ENCODE measurements around the gene NEK5.
"Not testable (repeated sequence)": the region's sequence is repeated elsewhere in the genome, so short reads cannot be mapped to it uniquely, and the experiment has no call there.

The NEK5 gene

DNA sequence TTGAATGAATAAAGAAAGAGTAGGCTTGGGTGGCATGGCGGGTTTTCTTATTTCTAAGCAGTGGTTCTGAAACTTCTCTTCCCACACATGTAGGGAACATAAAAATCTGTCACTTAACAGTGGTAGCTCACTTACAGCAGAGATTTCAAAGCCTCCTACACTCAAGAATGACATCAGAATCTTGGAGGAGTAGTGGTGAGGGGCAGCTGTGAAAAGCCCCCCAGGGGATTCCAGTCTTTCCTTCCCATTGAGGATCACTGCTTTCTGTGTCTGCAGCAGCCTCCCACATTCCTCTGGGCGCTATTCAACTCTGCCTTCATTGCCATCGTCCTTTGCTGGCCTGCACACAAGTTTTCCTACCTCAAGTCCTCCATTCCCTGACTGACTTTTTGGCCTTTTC is 8.6 kb upstream of the NEK5 start:
- DNase-seq, result no peak

DNA sequence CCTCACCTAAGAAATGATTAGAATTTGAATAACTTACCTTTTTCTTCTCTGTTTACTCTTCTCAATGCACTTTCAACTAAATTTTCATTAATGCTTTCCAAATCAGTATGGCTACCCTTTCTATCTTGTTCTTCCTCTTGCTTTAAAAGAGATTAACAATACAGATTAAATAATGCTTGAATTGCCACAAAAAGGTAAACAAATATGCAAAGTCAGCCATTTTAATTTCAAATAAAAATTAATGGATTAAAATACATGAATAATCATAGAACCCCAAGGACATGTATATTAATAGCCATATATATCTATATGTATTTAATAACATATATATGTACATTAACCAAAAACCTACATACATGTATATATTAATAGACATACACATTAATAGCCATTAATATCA is 7.9 kb upstream of the NEK5 start:
- no peak for DNase-seq

DNA sequence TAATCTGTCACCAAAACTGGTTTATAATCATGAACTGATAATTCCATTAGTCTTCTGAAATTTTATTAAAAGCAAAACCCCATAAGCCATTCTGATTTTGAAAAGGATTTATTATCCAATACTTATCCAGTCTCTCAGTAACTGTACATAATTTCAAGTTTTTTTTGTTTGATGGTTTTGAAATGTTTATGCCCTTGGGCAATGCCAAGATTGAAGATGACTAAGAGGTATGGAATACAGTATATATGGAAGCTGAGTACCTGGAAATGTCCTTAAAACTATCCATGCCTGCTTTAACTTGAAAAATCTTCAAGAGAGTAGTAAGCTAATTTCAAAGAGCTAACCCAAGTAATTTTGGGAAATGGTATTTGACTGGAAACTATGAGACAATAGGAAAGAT is 1.8 kb upstream of the NEK5 start:
- no peak for DNase-seq

DNA sequence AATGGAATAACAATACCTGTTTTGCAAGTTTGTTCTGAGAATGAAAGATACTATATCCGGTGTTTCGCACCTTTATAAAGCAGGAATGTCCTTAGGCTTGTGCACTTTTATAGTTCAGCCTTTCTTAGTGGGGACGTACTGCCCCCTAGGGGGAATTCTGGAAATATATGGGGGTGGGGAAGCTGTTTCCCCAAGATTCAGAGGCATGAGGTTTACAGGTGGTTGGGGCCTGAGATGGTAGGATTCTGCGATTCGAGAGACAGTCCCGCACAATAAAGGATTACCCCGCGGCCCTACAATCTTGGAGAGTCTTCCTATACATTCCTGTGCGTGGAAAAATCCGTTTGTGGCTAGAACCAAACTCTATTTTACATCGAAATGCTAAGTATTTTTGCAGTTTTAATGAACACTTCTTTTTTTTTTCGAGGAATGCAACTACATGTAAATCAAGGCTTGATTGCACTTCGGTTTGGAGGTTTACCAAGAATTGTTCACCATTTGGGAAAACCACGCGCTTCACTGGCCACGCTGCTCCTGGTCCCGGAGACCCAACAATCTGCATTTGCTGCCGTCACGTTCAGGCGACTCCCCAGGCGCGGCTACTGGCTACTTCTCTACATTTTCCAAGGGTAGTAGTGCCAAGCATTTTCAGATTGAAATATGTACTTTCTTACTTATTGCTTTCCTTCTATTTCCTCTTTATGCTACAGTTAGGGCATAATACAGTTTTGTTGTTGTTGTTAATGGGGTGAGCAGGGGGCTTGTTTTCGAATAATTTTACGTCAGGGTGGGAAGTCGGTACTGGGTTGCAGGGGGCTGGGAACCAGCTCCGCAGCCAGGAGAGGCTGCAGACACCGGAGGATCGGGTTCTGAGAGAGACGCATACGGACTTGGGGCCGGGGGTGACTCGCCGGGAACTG is 830 bp downstream of the NEK5 start:
- DNase-seq, result peak; percentile 48

DNA sequence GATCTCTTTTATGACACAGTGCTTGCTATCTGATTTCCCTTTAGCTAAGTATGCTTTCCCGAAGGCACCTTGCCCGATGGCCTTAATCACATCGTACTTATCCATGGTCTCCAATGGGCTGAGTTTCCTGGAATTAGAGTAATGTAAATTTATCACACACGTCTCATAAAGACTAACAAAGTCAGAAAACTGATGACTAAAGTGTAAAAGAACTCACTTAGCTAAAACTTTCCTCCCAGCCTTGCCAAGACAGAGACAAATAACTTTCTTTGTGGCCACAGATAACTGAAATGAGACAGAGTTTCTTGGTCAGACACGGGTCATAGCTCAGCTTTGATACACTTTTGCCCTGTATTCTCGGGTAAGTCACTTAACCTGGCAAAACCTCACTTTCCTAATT is 1.5 kb downstream of the NEK5 start:
- no peak for DNase-seq

DNA sequence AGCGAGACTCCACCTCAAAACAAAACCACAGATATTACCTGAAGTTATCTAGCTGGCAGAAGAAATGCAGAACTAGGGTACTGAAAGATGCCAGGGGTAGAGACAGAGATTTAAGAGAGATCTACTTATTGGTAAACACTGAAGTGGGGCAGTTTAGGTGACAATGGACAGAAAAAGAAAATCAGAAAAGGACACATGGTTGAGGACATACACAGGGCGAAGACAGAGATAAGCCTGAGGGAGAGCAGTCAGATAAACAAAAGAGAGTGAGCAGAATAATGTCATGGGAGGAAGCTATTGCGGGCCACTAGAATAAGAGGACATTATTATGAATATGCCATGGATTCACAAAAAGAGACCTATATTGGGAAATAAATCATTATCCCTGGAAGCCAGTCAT is 3.3 kb downstream of the NEK5 start:
- no peak for DNase-seq

DNA sequence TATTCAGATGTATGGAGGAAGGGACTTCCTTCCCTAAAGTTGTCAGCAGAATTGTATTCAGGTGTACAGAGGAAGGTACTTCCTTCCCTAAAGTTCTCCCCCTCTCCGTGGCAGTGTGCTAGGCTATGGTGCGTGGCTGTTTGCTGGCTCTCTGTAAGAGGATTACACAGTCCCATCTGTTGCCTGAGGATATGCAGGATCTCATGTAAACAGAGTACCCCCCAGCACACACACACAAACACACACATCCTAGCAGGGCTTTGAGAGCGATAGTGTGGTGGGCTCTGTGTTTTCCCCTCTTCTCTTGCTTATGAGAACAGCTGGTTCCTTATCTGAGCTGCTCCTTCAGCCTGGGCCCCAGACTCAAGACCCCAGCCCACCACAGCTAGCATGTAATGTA is 10.3 kb downstream of the NEK5 start:
- no peak for DNase-seq

DNA sequence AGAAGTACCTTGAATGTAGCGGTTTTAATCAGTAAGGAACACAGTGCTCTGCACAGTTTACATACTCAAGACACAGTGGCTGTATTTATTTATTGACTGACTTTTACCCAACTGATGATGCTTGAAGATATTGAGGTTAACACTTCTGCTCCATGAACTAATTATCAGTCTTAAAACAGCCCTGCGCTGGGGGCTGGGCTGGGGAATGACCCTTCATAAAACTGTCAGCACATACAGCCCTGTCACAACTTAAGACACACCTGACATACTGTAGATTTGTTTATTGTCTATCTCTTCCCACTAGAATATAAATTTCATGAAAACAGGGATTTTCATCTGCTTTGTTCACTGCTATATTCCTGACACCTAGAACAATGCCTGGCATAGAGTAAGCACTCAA is 10.8 kb downstream of the NEK5 start:
- DNase-seq, result no peak

DNA sequence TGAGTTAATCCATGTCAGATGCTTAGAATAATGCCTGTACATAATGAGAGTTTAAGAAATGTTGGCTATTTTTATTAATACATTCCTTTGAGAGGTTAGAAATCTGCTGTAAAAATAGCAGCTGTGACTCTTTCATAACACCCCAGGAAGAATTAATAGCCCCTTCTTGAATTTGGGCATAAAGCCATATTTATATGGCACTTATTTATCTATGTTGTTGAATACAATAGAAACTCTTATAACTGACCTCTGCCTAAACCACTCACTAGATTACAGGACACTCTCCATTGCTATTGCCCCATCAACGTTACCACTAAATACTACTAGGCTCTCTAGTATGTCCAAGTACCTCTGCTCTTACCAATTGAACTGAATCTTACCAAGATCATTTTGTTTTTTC is 16.3 kb downstream of the NEK5 start:
- no peak for DNase-seq

DNA sequence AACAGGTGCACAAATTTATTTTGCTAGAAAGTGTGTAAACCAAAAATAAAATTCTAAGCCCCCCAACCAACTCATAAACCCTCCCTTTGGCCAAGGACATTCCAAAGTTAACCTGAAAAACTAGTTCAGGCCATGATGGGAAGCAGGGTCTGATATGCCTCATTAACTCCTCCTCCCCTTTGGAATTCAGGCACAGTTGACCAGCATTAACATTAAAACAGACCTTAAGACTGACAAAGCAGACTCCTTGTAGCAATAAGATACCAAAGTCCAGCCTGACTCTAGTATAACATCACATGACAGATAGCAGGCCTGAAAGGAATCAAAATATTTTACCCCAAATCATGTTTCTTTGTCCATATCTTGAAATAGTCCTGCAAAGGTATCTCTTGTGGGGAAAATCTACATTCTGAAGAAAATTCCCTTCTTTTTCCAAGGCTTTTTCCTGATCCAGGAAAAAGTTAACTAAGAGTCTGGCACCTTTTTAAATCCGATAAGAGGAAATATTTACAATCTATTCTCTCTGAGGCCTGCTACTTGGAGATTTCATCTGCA is 19.7 kb downstream of the NEK5 start:
- no peak for DNase-seq

DNA sequence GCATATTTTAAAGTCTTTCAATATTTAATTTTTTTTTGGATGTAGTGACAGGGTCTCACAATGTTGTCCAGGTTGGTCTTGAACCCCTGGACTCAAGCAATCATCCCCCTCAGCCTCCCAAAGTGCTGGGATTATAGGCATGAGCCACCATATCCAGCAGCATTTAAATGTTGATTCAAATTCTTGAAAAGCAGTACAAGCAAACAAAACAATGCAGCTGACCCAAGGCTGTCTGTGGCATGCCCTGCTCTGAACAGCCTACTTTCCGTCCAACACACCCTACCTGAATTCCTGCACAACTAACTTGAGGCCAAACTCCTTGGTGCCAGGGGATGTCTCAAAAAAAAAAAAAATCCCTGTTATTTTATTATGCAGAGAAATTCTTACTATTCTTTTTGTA is 23.0 kb downstream of the NEK5 start:
- DNase-seq, result no peak

DNA sequence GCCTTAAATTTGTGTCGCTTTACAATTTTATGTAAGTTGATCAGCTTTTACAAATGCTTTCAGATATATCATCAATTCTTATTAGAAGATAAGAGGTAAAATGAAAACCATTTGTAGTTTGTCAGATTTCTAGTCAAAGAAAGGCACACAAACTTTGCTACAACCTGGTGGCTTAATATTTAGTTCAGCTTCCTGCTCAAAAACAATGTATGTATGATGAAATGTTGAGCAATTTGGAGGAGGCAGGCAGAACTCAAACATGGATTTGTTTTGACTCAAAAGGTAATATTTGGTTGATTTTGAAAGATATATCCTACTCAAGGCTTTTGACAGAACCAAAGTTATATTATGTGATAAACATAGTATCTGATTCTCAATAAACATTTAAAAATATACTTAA is 24.2 kb downstream of the NEK5 start:
- no peak for DNase-seq

DNA sequence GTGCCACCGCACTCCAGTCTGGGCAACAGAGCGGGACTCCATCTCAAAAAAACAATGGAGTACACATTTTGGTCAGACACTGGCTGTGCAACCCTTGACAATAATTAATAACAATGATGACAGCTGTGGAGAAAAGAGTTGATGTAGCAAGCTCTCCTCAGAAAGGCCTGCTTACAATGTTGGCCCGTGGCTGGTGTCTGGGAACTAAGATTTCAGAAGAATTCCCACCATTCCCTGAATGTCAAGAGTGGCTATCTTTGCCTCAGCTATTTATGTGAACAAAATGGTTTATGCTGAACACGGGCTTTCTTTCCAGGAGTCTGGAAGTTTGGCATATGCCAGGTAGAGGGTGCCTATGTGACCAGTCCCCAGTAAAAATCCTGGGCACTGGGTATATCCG is 25.5 kb downstream of the NEK5 start:
- no peak for DNase-seq

DNA sequence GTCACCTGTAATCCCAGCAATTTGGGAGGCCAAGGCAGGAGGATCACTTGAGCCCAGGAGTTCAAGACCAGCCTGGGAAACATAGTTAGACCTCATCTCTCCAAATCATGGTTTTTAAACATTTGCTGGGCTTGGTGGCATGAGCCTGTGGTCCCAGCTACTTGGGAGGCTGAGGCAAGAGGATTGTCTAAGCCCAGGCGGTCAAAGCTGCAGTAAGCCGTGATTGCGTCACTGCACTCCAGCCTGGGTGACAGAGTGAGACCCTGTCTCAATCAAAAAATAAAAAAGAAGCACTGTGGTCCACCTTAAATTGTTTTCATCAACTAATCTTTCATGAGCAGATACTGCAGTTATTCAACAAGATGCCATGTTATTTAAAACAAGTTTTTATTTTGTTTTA is 26.4 kb downstream of the NEK5 start:
- not testable (repeated sequence) for DNase-seq

DNA sequence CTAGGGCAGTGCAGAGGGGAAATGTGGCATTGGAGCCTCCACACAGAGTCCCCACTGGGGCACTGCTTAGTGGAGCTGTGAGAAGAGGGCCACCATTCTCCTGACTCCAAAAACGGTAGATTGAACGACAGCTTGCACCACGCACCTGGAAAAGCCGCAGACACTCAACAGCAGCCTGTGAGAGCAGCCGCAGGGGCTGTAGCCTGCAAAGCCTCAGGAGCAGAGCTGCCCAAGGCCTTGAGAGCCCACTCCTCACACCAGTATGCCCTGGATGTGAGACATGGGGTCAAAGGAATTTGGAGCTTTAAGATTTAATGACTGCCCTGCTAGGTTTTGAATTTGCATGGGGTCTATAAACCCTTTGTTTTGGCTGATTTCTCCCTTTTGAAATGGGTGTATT is 31.7 kb downstream of the NEK5 start:
- no peak for DNase-seq

DNA sequence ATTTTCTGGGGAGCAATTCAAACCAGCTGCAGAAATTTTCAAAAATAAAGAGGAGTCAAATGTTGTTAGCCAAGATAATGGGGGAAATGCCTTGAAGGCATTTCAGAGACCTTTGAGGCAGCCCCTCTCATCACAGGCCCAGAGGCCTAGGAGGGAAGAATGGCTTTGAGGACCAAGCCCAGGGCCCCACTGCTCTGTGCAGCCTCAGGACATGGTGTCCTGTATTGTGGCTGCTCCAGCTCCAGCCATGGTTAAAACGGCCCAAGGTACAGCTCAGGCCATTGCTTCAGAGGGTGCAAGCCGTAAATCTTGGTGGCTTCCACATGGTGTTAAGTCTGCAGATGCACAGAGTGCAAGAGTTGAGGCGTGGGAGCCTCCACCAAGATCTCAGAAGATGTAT is 32.1 kb downstream of the NEK5 start:
- DNase-seq, result no peak

DNA sequence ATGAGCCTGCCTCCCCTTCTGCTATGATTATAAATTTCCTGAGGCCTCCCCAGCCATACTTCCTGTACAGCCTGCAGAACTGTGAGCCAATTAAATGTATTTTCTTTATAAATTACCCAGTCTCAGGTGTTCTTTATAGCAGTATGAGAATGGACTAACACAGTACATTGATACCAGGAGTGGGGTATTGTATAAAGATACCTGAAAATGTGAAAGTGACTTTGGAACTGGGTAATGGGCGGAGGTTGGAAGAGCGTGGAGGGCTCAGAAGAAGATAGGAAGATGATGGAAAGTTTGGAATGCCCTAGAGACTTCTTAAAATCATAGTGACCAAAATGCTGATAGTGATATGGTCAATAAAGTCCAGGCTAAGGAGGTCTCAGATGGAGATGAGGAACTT is 32.8 kb downstream of the NEK5 start:
- DNase-seq, result no peak

DNA sequence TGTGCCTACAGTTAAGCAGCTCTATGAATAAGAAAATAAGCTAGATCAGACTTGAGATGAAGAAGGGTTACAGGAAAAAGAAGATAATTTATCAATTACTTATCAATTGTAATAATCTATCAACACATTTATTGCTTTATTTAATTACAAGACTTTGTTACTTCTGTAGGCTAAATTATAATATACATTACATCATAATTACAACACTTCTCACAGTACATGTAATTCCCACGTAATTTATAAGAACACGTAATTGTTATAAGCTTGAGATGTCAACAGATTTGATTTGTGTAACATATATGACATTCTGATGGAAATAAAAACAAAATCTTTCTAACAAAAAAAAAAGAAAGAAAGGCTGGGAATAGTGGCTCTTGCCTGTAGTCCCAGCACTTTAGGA is 36.8 kb downstream of the NEK5 start:
- no peak for DNase-seq

DNA sequence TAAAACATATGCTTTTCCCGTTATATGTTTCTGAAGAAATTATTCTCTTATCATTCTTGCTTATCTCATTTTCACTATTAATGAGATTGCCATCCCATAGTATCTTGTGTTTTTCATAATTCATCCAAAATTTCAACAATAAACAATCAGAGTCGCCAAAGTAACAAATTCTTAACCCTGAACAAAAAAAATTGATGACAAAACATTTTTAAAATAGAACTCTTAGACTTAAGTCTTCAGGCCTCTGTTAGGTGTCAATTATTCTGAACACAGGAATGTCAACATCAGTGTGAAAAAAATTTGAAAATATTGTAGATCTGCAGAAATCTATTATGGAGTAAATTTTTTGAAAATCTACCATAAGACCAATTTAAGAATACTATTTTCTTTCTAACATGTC is 37.4 kb downstream of the NEK5 start:
- DNase-seq, result no peak

DNA sequence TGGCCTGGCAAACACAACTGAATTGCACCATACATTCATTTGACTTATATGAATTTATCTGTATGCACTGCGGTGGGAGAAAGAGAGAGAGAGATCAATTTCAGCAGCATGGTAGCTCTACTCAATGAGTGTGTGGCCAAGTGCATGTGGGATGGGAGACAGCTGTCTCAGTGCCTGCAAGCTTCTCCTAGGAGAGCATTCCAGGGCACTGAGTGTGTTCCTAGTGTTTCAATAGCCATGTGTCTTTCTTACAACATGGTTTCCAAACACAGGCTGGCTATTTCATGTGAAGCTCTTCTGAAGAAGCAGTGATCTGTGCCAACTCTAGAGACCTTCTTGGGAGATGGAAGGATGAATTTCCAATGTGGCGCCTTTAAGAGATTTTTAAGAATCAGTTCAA is 43.5 kb downstream of the NEK5 start:
- no peak for DNase-seq

DNA sequence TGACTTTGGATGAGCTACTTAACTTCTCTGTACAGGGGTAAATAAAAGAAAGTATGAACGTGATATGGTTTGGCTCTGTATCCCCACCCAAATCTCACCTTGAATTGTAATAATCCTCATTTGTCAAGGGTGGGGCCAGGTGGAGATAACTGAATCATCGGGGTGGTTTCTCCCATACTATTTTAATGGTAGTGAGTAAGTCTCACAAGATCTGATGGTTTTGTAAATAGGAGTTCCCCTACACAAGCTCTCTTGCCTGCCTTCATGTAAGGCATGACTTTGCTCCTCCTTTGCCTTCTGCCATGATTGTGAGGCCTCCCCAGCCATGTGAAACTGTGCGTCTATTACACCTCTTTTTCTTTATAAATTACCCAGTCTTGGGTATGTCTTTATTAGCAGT is 43.9 kb downstream of the NEK5 start:
- DNase-seq, result not testable (repeated sequence)

DNA sequence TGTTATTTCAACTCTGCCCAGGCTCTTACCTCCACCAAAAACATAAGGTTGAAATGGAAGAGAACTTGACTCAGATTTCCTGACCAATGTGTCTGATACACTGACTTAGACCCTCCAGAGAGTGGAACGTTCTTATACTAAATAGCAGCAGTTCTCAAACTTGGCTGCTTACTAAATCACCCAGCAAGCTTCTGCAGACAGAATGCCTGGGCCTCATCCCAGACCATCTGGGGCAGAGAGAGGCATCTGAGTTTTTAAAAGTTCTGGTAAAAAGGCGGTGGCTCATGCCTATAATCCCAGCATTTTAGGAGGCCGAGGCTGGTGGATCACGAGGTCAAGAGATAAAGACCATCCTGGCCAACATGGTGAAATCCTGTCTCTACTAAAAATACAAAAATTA is 46.3 kb downstream of the NEK5 start:
- no peak for DNase-seq

DNA sequence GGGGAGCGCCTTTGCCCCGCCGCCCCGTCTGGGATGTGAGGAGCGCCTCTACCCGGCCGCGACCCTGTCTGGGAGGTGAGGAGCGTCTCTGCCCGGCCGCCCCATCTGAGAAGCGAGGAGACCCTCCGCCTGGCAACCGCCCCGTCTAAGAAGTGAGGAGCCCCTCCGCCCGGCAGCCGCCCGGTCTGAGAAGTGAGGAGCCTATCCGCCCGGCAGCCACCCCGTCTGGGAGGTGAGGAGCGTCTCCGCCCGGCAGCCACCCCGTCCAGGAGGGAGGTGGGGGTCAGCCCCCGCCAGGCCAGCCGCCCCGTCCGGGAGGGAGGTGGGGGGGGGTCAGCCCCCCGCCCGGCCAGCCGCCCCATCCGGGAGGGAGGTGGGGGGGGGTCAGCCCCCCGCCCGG is 49.0 kb downstream of the NEK5 start:
- DNase-seq, result not testable (repeated sequence)

DNA sequence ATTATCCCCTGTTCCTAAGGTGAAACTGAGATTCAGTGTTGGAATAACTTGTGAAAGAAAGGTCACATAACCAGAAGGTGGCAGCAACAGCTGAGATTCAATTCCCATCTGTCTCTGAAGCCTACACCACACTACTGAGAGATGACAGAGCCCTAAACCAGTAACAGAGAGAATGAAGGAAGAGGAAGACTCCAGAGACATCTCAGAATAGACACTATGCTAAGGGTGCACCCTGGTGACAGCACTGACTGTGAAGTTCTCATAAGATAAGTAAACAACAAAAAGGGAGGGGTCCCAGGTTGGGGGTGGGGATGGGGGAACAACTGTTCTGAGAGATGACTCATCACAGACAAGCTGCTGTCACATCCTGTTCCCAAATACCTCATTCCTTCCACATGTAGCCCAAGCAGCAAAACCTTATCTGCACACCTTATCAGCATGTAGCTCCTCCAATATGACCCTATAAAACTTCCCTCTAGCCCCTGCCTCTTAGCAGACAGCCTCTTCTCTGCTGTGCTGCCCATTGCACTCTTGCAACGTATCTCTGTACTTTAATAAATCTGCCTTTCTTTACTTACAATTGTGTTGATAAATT is 57.8 kb downstream of the NEK5 start:
- DNase-seq, result peak; percentile 18

DNA sequence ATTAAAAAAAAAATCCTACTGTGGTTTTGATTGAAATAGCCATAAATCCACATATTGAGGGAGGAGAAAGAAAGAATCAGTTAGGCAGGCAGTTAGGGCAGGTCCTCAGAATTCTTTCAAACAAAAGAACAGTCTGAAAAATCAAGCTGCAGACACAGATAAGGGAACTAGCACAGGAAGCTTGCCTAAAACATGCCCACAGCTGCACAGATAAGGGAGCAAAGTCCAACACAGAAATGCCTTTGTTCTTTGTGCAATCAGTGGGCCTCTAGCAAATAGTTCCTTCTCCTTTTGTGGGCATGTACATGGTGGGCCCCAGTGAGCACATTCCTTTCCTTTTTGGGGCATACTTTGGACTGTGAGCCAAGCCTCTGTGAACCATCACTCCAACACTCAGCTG is 61.6 kb downstream of the NEK5 start:
- DNase-seq, result no peak
